ENCODE measurements around the gene MAMDC2. TPM values are rescaled to one million over a fixed set of nuclear protein-coding genes. Genes with fewer than 3 reads are reported as not detected.
A peak's percentile ranks its signal among the peaks of the same experiment; 100 is the strongest.

The MAMDC2 gene, protein sequence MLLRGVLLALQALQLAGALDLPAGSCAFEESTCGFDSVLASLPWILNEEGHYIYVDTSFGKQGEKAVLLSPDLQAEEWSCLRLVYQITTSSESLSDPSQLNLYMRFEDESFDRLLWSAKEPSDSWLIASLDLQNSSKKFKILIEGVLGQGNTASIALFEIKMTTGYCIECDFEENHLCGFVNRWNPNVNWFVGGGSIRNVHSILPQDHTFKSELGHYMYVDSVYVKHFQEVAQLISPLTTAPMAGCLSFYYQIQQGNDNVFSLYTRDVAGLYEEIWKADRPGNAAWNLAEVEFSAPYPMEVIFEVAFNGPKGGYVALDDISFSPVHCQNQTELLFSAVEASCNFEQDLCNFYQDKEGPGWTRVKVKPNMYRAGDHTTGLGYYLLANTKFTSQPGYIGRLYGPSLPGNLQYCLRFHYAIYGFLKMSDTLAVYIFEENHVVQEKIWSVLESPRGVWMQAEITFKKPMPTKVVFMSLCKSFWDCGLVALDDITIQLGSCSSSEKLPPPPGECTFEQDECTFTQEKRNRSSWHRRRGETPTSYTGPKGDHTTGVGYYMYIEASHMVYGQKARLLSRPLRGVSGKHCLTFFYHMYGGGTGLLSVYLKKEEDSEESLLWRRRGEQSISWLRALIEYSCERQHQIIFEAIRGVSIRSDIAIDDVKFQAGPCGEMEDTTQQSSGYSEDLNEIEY
- polyA plus RNA-seq (2013, experiment 1 of 2): 3.3 TPM
- 3.3 TPM for polyA plus RNA-seq (2013, experiment 2 of 2)

- Histone ChIP-seq H4K91ac (ENCODE audit: low read length) (no peak within 1 kb of the TSS), H2BK15ac (ENCODE audit: low read depth, poor library complexity, severe bottlenecking) (no peak within 1 kb of the TSS), H3K9ac (ENCODE audit: low read length) (peak within 1 kb of the TSS; percentile 49), H3K4me1 (ENCODE audit: control insufficient read depth, insufficient read depth, low read depth, low read length) (peaks cover 22% of the 10 kb centered on the region), H2AK5ac (ENCODE audit: low read length, severe bottlenecking) (peak within 1 kb of the TSS; percentile 89), H3K36me3 (ENCODE audit: control insufficient read depth in 1 of 2, insufficient read depth in 2 of 2, low read depth in 1 of 2, low read length in 2 of 2) (peaks cover 0 to 7% of the 10 kb centered on the region in 2 experiments), H2BK120ac (ENCODE audit: low read depth, low read length) (no peak within 1 kb of the TSS), H2BK12ac (ENCODE audit: low read length in 2 of 2) (no peak within 1 kb of the TSS), H3K4me2 (ENCODE audit: low read length, poor library complexity, severe bottlenecking) (peak within 1 kb of the TSS; percentile 74), H3K14ac (ENCODE audit: low read length in 2 of 2) (no peak within 1 kb of the TSS), H3K9me3 (ENCODE audit: control insufficient read depth, low read length) (no peaks in the 10 kb centered on the region), H3K23ac (ENCODE audit: low read length in 2 of 2) (peak within 1 kb of the TSS in 1 of 2 experiments; percentile 34), H3K4me3 (ENCODE audit: insufficient read depth in 1 of 2, low read depth in 1 of 2, low read length in 2 of 2) (peak within 1 kb of the TSS; percentile 68 to 82), H3K79me1 (replicated peaks; ENCODE audit: low read length, poor library complexity, severe bottlenecking) (peaks cover 7% of the 10 kb centered on the region), H2AFZ (ENCODE audit: low read depth, low read length) (peak within 1 kb of the TSS; percentile 18), H3K18ac (ENCODE audit: low read depth in 1 of 2, low read length in 2 of 2) (no peak within 1 kb of the TSS), H4K8ac (ENCODE audit: low read length) (no peak within 1 kb of the TSS), H3K27me3 (ENCODE audit: control insufficient read depth in 1 of 2, insufficient read depth in 1 of 2, low read length in 2 of 2) (peaks cover 0 to 32% of the 10 kb centered on the region in 2 experiments), H3K4ac (ENCODE audit: low read depth in 1 of 2, low read length in 2 of 2) (no peak within 1 kb of the TSS), H3K27ac (ENCODE audit: low read length, poor library complexity, severe bottlenecking) (peak within 1 kb of the TSS; percentile 97), H2BK5ac (ENCODE audit: low read depth, low read length, poor library complexity, severe bottlenecking) (peak within 1 kb of the TSS; percentile 96)
- WGBS: 3% methylated on average over 49 of the region's 55 CpGs
- peak; percentile 45 for DNase-seq
These were observed at the start of gene MAMDC2 for GRCh38 chr9:70043689-70044489. MAMDC2 (plus strand) TSS chr9:70043848; CDS start chr9:70044198, 350 bp downstream.

- Histone ChIP-seq H3K4me2 (ENCODE audit: low read length, poor library complexity, severe bottlenecking) (no peak overlapping the region), H4K91ac (ENCODE audit: low read length) (no peak overlapping the region), H3K18ac (ENCODE audit: low read depth in 1 of 2, low read length in 2 of 2) (no peak overlapping the region), H3K4me3 (ENCODE audit: insufficient read depth in 1 of 2, low read depth in 1 of 2, low read length in 2 of 2) (no peak overlapping the region), H3K4ac (ENCODE audit: low read depth in 1 of 2, low read length in 2 of 2) (no peak overlapping the region), H2AK5ac (ENCODE audit: low read length, severe bottlenecking) (no peak overlapping the region), H3K9me3 (ENCODE audit: control insufficient read depth, low read length) (no peaks in the 10 kb centered on the region), H2BK15ac (ENCODE audit: low read depth, poor library complexity, severe bottlenecking) (no peak overlapping the region), H3K9ac (ENCODE audit: low read length) (no peak overlapping the region), H3K36me3 (ENCODE audit: control insufficient read depth in 1 of 2, insufficient read depth in 2 of 2, low read depth in 1 of 2, low read length in 2 of 2) (no peaks in the 10 kb centered on the region), H2AFZ (ENCODE audit: low read depth, low read length) (no peak overlapping the region), H2BK5ac (ENCODE audit: low read depth, low read length, poor library complexity, severe bottlenecking) (no peak overlapping the region), H3K27ac (ENCODE audit: low read length, poor library complexity, severe bottlenecking) (no peak overlapping the region), H3K4me1 (ENCODE audit: control insufficient read depth, insufficient read depth, low read depth, low read length) (no peaks in the 10 kb centered on the region), H3K23ac (ENCODE audit: low read length in 2 of 2) (no peak overlapping the region), H3K79me1 (replicated peaks; ENCODE audit: low read length, poor library complexity, severe bottlenecking) (no peaks in the 10 kb centered on the region), H4K8ac (ENCODE audit: low read length) (no peak overlapping the region), H3K27me3 (ENCODE audit: control insufficient read depth in 1 of 2, insufficient read depth in 1 of 2, low read length in 2 of 2) (no peaks in the 10 kb centered on the region), H3K14ac (ENCODE audit: low read length in 2 of 2) (no peak overlapping the region), H2BK12ac (ENCODE audit: low read length in 2 of 2) (no peak overlapping the region), H2BK120ac (ENCODE audit: low read depth, low read length) (peak overlapping the region; percentile 21)
- no peak for DNase-seq
- WGBS: 100% methylated on average over 1 of the region's 1 CpG
These were observed 47.8 kb upstream of the MAMDC2 start for GRCh38 chr9:69995846-69996245.

DNA sequence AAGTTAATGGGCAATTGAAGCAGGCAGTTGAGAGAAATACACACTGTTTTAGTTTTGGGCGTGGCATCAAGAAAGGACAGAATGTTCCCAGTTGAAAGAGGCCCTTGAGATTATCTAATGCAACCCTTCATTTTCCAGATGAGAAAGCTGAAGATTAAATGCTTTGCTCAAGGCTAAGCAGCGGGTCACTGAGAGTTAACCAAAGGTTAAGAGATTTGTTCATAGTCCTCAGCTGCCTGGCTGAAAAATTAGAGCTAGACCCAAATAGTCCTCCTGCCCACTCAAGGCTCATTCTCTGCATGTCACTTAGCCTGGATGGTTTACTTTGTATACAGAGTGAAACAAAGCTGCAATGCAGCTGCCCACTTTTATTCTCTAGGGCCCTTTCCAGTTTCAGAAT, 46.7 kb upstream of the MAMDC2 start:
- Histone ChIP-seq H2BK12ac (ENCODE audit: low read length in 2 of 2) (no peak overlapping the region), H3K36me3 (ENCODE audit: control insufficient read depth in 1 of 2, insufficient read depth in 2 of 2, low read depth in 1 of 2, low read length in 2 of 2) (no peaks in the 10 kb centered on the region), H3K27ac (ENCODE audit: low read length, poor library complexity, severe bottlenecking) (no peak overlapping the region), H2AK5ac (ENCODE audit: low read length, severe bottlenecking) (no peak overlapping the region), H3K4ac (ENCODE audit: low read depth in 1 of 2, low read length in 2 of 2) (no peak overlapping the region), H3K4me2 (ENCODE audit: low read length, poor library complexity, severe bottlenecking) (no peak overlapping the region), H3K18ac (ENCODE audit: low read depth in 1 of 2, low read length in 2 of 2) (no peak overlapping the region), H2BK120ac (ENCODE audit: low read depth, low read length) (no peak overlapping the region), H3K9me3 (ENCODE audit: control insufficient read depth, low read length) (no peaks in the 10 kb centered on the region), H3K79me1 (replicated peaks; ENCODE audit: low read length, poor library complexity, severe bottlenecking) (no peaks in the 10 kb centered on the region), H4K8ac (ENCODE audit: low read length) (no peak overlapping the region), H2AFZ (ENCODE audit: low read depth, low read length) (no peak overlapping the region), H3K9ac (ENCODE audit: low read length) (no peak overlapping the region), H2BK5ac (ENCODE audit: low read depth, low read length, poor library complexity, severe bottlenecking) (no peak overlapping the region), H3K14ac (ENCODE audit: low read length in 2 of 2) (no peak overlapping the region), H3K27me3 (ENCODE audit: control insufficient read depth in 1 of 2, insufficient read depth in 1 of 2, low read length in 2 of 2) (no peaks in the 10 kb centered on the region), H4K91ac (ENCODE audit: low read length) (no peak overlapping the region), H3K4me1 (ENCODE audit: control insufficient read depth, insufficient read depth, low read depth, low read length) (no peaks in the 10 kb centered on the region), H3K23ac (ENCODE audit: low read length in 2 of 2) (no peak overlapping the region), H2BK15ac (ENCODE audit: low read depth, poor library complexity, severe bottlenecking) (no peak overlapping the region), H3K4me3 (ENCODE audit: insufficient read depth in 1 of 2, low read depth in 1 of 2, low read length in 2 of 2) (no peak overlapping the region)
- DNase-seq: peak; percentile 61
- WGBS: 22% methylated on average over 2 of the region's 2 CpGs
